OCI-LY1 (cell line): ENCODE results near the gene NDUFB7.

Source experiments
- H2AFZ ChIP-seq: fragments of 200-600 bp; sonication (generic), shearing (Covaris generic); 2 replicates; pipeline ENCODE4 v1.6.0; 2014; ENCODE audit warnings: antibody characterized with exemption, mild to moderate bottlenecking, low read length
- H3F3A ChIP-seq: fragments of 200-600 bp; sonication (generic), shearing (Covaris generic); 2 replicates; pipeline ENCODE4 v1.6.0; 2014; ENCODE audit warnings: mild to moderate bottlenecking, antibody characterized with exemption, low read length, moderate library complexity; ENCODE audit not compliant: insufficient read depth
- H3K27ac ChIP-seq: fragments of 200-600 bp; sonication (generic); 2 replicates; pipeline ENCODE4 v1.5.1; 2014; ENCODE audit warnings: low read length, mixed run types, mild to moderate bottlenecking, low read depth; ENCODE audit not compliant: poor library complexity, severe bottlenecking
- H3K27me3 ChIP-seq: fragments of 200-600 bp; sonication (generic); 2 replicates; pipeline ENCODE4 v1.6.0; 2014; ENCODE audit warnings: antibody characterized with exemption, mild to moderate bottlenecking, low read length, moderate library complexity; ENCODE audit not compliant: insufficient read depth
- H3K36me3 ChIP-seq: fragments of 200-600 bp; sonication (generic); 2 replicates; pipeline ENCODE4 v1.6.1; 2014; ENCODE audit warnings: mild to moderate bottlenecking, antibody characterized with exemption, low read length, moderate library complexity, mixed read lengths; ENCODE audit not compliant: insufficient read depth
- H3K4me1 ChIP-seq: fragments of 200-600 bp; sonication (generic); 2 replicates; pipeline ENCODE4 v1.5.1; 2014; ENCODE audit warnings: mild to moderate bottlenecking, low read length, moderate library complexity; ENCODE audit not compliant: insufficient read depth, severe bottlenecking
- H3K4me2 ChIP-seq: fragments of 200-600 bp; sonication (generic), shearing (Covaris generic); 2 replicates; pipeline ENCODE4 v1.6.1; 2014; ENCODE audit warnings: low read length
- H3K4me3 ChIP-seq: fragments of 200-600 bp; sonication (generic); 2 replicates; pipeline ENCODE4 v1.5.1; 2014; ENCODE audit warnings: low read length, low read depth, mild to moderate bottlenecking, mixed read lengths; ENCODE audit not compliant: poor library complexity, severe bottlenecking
- H3K79me2 ChIP-seq: fragments of 200-600 bp; shearing (Covaris generic); 2 replicates; pipeline ENCODE4 v1.6.1; 2016; ENCODE audit warnings: mixed run types, low read length, mixed read lengths; ENCODE audit not compliant: insufficient read depth
- H3K9ac ChIP-seq: fragments of 200-600 bp; sonication (generic), shearing (Covaris generic); 2 replicates; pipeline ENCODE4 v1.6.1; 2014; ENCODE audit warnings: mild to moderate bottlenecking, low read length, mixed read lengths
- H3K9me2 ChIP-seq: fragments of 200-600 bp; sonication (generic), shearing (Covaris generic); 2 replicates; pipeline ENCODE4 v1.6.1; 2014; ENCODE audit warnings: low read depth, mild to moderate bottlenecking, low read length, mixed read lengths
- H3K9me3 ChIP-seq: fragments of 200-600 bp; shearing (Covaris generic); 2 replicates; pipeline ENCODE4 v1.6.1; 2014; ENCODE audit warnings: low read length, mixed read lengths
- H4K20me1 ChIP-seq: fragments of 200-600 bp; sonication (generic), shearing (Covaris generic); 2 replicates; pipeline ENCODE4 v1.6.0; 2016; ENCODE audit warnings: mild to moderate bottlenecking, low read length; ENCODE audit not compliant: insufficient read depth
- EZH2 ChIP-seq: fragments of 200-600 bp; sonication (generic), shearing (Covaris generic); IDR thresholded peaks from 2 replicates; pipeline ENCODE4 v1.8.0; 2017; ENCODE audit warnings: borderline replicate concordance, mixed run types, mild to moderate bottlenecking, antibody characterized with exemption, low read length, moderate library complexity, mixed read lengths
- TF ChIP-seq, protein P1 (sequence below): fragments of 200-600 bp; sonication (generic), shearing (Covaris generic); IDR thresholded peaks from 2 replicates; pipeline ENCODE4 v1.5.1; 2017; ENCODE audit warnings: mild to moderate bottlenecking, antibody characterized with exemption, low read length, moderate library complexity, mixed read lengths

Gene NDUFB7

GRCh38 chr19:14520543-14520942 is 51.3 kb downstream of the NDUFB7 start:
- no peaks in the 10 kb centered on the region for H3K27me3 ChIP-seq
- peaks cover 20% of the 10 kb centered on the region for H3K36me3 ChIP-seq
- H3K4me2 ChIP-seq = no peak overlapping the region
- peaks cover 16% of the 10 kb centered on the region for H3K79me2 ChIP-seq
- H3K9me3 ChIP-seq = no peaks in the 10 kb centered on the region
- TF ChIP-seq EZH2 = no peak
- H3K4me1 ChIP-seq = peaks cover 42% of the 10 kb centered on the region
- H3K27ac ChIP-seq = peak overlapping the region; percentile 70
- no peak overlapping the region for H2AFZ ChIP-seq
- H3F3A ChIP-seq = peaks cover 9% of the 10 kb centered on the region; the same call in 1 of the 2 replicates
- H3K9ac ChIP-seq = no peak overlapping the region
- H4K20me1 ChIP-seq = no peaks in the 10 kb centered on the region
- H3K9me2 ChIP-seq = no peaks in the 10 kb centered on the region
- H3K4me3 ChIP-seq = no peak overlapping the region

- Histone ChIP-seq H3K27me3 (no peaks in the 10 kb centered on the region), H3K4me1 (peaks cover 47% of the 10 kb centered on the region), H3K9ac (no peak overlapping the region), H2AFZ (no peak overlapping the region), H3K79me2 (peaks cover 16% of the 10 kb centered on the region), H4K20me1 (no peaks in the 10 kb centered on the region), H3K4me3 (no peak overlapping the region), H3K36me3 (peaks cover 26% of the 10 kb centered on the region), H3K4me2 (no peak overlapping the region), H3K27ac (peak overlapping the region; percentile 70), H3K9me2 (no peaks in the 10 kb centered on the region), H3K9me3 (no peaks in the 10 kb centered on the region), H3F3A (peaks cover 9% of the 10 kb centered on the region; the same call in 1 of the 2 replicates)
- TF ChIP-seq EZH2 = no peak
- TF ChIP-seq, protein P1, sequence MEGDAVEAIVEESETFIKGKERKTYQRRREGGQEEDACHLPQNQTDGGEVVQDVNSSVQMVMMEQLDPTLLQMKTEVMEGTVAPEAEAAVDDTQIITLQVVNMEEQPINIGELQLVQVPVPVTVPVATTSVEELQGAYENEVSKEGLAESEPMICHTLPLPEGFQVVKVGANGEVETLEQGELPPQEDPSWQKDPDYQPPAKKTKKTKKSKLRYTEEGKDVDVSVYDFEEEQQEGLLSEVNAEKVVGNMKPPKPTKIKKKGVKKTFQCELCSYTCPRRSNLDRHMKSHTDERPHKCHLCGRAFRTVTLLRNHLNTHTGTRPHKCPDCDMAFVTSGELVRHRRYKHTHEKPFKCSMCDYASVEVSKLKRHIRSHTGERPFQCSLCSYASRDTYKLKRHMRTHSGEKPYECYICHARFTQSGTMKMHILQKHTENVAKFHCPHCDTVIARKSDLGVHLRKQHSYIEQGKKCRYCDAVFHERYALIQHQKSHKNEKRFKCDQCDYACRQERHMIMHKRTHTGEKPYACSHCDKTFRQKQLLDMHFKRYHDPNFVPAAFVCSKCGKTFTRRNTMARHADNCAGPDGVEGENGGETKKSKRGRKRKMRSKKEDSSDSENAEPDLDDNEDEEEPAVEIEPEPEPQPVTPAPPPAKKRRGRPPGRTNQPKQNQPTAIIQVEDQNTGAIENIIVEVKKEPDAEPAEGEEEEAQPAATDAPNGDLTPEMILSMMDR = no peak
Measured at GRCh38 chr19:14519860-14520407, 51.9 kb downstream of the NDUFB7 start.

DNA sequence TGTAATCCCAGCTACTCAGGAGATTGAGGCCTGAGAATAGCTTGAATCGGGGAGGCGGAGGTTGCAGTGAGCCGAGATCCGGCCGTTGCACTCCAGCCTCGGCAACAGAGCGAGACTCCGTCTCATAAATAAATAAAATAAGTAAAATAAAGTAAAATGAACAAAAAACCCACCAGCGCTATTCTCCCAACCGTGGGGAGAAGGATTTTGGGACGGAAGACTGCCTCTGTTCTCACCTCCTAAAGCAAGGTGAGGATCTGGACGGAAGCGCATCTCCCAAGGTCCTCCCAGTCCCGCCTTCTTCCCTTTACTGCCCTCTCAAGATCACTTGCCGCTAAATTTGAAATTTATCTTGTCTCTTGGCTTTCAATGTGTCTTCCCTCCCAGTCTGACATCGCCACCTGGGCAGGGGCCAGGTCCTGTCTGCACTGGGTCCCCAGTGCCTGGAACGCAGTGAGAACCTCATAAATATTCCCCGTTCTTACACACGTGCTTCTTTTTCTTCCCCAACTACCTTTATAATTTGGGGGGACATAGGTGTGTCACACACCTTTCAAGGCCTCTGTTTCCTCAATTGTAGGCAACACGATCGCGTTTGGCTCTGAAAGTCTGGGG is 52.5 kb downstream of the NDUFB7 start:
- peaks cover 32% of the 10 kb centered on the region for H3K36me3 ChIP-seq
- H3K9me3 ChIP-seq = no peaks in the 10 kb centered on the region
- H4K20me1 ChIP-seq = no peaks in the 10 kb centered on the region
- no peak for TF ChIP-seq EZH2
- TF ChIP-seq, protein P1 = no peak
- peaks cover 16% of the 10 kb centered on the region for H3K79me2 ChIP-seq
- peak overlapping the region; percentile 70 for H3K27ac ChIP-seq
- peaks cover 48% of the 10 kb centered on the region for H3K4me1 ChIP-seq
- peak overlapping the region; percentile 53 for H3K4me3 ChIP-seq
- H2AFZ ChIP-seq = no peak overlapping the region
- no peaks in the 10 kb centered on the region for H3K9me2 ChIP-seq
- H3F3A ChIP-seq = peaks cover 9% of the 10 kb centered on the region; the same call in 1 of the 2 replicates
- H3K9ac ChIP-seq = no peak overlapping the region; the same call in 1 of the 2 replicates
- H3K27me3 ChIP-seq = no peaks in the 10 kb centered on the region
- peak overlapping the region; percentile 62 for H3K4me2 ChIP-seq
